Central memory CD8-positive, alpha-beta T cell (primary cell): ENCODE results near the gene TLK2.
"Not testable (repeated sequence)": the region's sequence is repeated elsewhere in the genome, so short reads cannot be mapped to it uniquely, and the experiment has no call there.

Source experiments
- ATAC-seq: fragments of 150-1000 bp; cut with Tn5 transposase; replicated peaks from 2 replicates; pipeline ENCODE4 v1.10.0; 2022; ENCODE audit warnings: mild to moderate bottlenecking, moderate FRiP score, moderate number of reproducible peaks; ENCODE audit not compliant: poor library complexity, severe bottlenecking; ENCODE audit errors: extremely low read depth
- DNase-seq, 2 donors: peaks; one replicate each; pipeline ENCODE4 v3.0.0; 2021; ENCODE audit warnings: low spot score in 2 of 2
- H3K27ac Mint-ChIP-seq: one replicate; pipeline ENCODE4 v1.8.0; 2022; ENCODE audit warnings: low read depth, mild to moderate bottlenecking, moderate library complexity, mixed read lengths
- H3K27me3 Mint-ChIP-seq: one replicate; pipeline ENCODE4 v1.8.0; 2022; ENCODE audit warnings: mixed read lengths
- H3K36me3 Mint-ChIP-seq: one replicate; pipeline ENCODE4 v1.8.0; 2022; ENCODE audit warnings: mild to moderate bottlenecking, moderate library complexity, mixed read lengths; ENCODE audit not compliant: insufficient read depth
- H3K4me1 Mint-ChIP-seq: one replicate; pipeline ENCODE4 v1.8.0; 2022; ENCODE audit warnings: mixed read lengths
- H3K4me3 Mint-ChIP-seq: one replicate; pipeline ENCODE4 v1.8.0; 2022; ENCODE audit warnings: mild to moderate bottlenecking, moderate library complexity, mixed read lengths
- H3K9me3 Mint-ChIP-seq: one replicate; pipeline ENCODE4 v1.8.0; 2022; ENCODE audit warnings: mixed read lengths

The TLK2 gene

GRCh38 chr17:62470666-62471379, 7.8 kb upstream of the TLK2 start:
- peak; percentile 23 to 26 for DNase-seq
- H3K9me3 Mint-ChIP-seq, H3K27me3 Mint-ChIP-seq, H3K27ac Mint-ChIP-seq, H3K4me3 Mint-ChIP-seq, H3K36me3 Mint-ChIP-seq, ATAC-seq, H3K4me1 Mint-ChIP-seq: not testable (repeated sequence)

GRCh38 chr17:62471380-62471880, 7.2 kb upstream of the TLK2 start:
- ATAC-seq, H3K4me3 Mint-ChIP-seq, H3K9me3 Mint-ChIP-seq, H3K27ac Mint-ChIP-seq, DNase-seq, H3K4me1 Mint-ChIP-seq, H3K36me3 Mint-ChIP-seq, H3K27me3 Mint-ChIP-seq: not testable (repeated sequence)

DNA sequence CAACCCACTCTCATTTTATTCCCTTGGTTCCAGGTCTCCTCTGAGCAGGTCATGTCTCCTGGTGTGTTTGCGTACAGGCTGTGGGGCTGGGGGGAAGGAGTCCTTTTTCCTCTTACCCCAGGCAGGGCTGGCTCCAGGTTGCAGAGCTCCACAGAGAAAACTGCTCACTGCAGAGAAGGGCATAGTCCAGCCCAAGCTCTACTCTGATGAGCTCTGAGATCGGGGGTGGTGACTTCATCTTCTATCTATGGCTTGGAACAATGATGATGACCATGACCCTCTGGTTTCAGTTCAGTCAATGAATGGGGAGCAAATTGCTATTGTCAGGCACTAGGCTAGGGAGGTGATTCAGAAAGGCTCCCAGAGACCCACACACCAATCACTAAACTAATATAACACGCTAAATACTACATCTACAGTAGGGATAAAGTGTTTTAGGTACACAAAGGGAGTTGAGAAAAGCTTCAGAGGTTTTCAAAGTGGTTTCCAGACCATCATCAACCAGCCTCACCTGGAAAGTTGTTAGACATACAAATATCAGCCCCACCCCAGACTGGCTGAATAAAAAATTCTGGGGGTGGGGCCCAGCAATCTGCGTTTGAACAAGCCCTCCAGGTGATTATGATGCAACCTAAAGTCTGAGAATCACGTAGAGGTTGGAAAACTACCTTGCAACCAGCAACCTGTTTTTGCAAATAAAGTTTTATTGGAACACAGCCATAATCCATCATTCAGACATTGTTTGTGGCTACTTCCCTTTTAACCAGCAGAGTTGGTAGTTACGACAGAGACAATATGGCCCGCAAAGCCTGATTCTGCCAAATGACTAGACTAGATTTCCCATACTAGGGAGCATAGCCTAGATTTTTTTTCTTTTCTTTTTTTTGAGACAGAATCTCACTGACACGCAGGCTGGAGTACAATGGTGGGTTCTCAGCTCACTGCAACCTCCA, 5.3 kb upstream of the TLK2 start:
- not testable (repeated sequence) for H3K27ac Mint-ChIP-seq, H3K4me3 Mint-ChIP-seq, H3K9me3 Mint-ChIP-seq, DNase-seq, H3K27me3 Mint-ChIP-seq, ATAC-seq, H3K36me3 Mint-ChIP-seq
- H3K4me1 Mint-ChIP-seq, result peaks cover 13% of the 10 kb centered on the region

GRCh38 chr17:62477111-62477510, 1.5 kb upstream of the TLK2 start:
- peak overlapping the region; percentile 77 for H3K4me3 Mint-ChIP-seq
- not testable (repeated sequence) for H3K9me3 Mint-ChIP-seq, DNase-seq, ATAC-seq, H3K27me3 Mint-ChIP-seq
- peaks cover 24% of the 10 kb centered on the region for H3K4me1 Mint-ChIP-seq
- peaks cover 21% of the 10 kb centered on the region for H3K36me3 Mint-ChIP-seq
- H3K27ac Mint-ChIP-seq, result peak overlapping the region; percentile 76

- peak; percentile 56 for ATAC-seq
- H3K9me3 Mint-ChIP-seq, H3K27me3 Mint-ChIP-seq: not testable (repeated sequence)
- peak overlapping the region; percentile 76 for H3K27ac Mint-ChIP-seq
- H3K36me3 Mint-ChIP-seq, result peaks cover 23% of the 10 kb centered on the region
- H3K4me1 Mint-ChIP-seq, result peaks cover 31% of the 10 kb centered on the region
- H3K4me3 Mint-ChIP-seq, result peak overlapping the region; percentile 77
- DNase-seq, result peak; percentile 15 to 20
These were observed 762 bp upstream of the TLK2 start for GRCh38 chr17:62477718-62478408.

DNA sequence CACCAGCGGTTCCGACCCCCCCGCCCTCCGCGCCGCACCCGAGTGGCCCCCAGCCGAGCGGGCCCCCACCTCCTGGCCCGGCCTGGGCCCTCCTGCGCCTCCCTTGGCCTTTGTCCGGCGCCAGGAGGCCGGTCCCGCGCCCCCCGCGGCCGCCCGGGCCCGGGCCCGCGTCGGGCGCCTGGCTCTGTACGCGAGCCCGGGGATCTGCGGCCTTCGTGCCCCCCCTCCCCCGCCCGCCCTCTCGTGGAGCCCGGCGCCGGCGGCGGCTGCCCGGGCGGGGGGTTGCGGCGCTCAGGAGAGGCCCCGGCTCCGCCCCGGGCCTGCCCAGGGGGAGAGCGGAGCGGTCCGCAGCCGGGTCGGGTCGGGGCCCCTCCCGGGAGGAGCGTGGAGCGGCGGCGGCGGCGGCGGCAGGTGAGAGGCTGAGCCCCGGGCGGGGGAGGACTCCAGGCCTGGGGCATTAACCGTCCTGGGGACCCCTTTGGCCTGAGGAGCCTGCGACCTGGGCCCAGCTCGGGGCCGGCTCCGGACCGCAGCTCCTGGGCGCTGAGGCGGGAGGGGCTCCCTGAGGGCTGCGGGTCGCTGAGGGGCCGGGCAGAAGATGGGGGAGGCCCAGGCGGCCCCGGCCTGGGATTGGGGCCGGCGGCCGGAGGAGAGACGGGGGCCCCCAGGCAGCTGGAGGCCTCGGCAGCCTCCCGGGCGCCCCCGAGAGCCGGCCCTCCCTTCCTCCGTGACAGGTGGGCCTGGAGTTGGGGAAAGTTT, 434 bp downstream of the TLK2 start:
- peak overlapping the region; percentile 84 for H3K4me3 Mint-ChIP-seq
- peak overlapping the region; percentile 93 for H3K27ac Mint-ChIP-seq
- peaks cover 32% of the 10 kb centered on the region for H3K36me3 Mint-ChIP-seq
- not testable (repeated sequence) for H3K27me3 Mint-ChIP-seq, H3K9me3 Mint-ChIP-seq
- ATAC-seq (peak; percentile 48), DNase-seq (peak; percentile 58)
- peaks cover 42% of the 10 kb centered on the region for H3K4me1 Mint-ChIP-seq

DNA sequence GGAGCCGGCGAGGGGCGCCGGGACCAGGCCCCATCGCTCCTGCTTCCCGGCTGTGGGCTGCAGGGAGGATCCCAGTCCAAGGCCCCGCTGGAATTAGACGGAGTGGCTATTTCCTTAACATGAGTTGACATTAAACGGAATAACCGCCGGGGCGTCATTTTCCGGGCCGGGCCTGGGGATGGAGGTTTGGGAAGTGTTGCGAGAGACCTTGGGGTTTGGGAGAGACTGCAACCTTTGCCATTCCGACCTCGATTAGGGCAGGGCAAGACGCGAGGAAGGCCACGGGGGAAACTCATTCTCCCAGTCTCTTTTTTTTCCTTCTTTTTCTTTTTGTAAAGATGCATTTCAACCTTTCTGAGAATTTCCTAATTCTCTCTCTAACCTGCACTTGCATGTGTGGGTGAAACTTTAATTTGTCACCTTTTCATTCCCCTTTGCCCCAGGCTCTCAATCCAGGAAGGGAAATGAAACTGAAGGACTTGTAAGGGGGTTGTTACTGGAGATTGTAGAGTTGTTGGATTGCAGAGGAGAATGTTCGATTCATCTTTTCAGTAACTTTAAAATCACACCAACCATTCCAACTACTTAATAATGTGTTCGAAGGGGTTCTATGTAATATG, 1.1 kb downstream of the TLK2 start:
- not testable (repeated sequence) for H3K9me3 Mint-ChIP-seq, H3K27me3 Mint-ChIP-seq, ATAC-seq
- Mint-ChIP-seq H3K36me3 (peaks cover 38% of the 10 kb centered on the region), H3K4me3 (peak overlapping the region; percentile 84), H3K4me1 (peaks cover 42% of the 10 kb centered on the region), H3K27ac (peak overlapping the region; percentile 93)
- DNase-seq, result peak in 1 of 2 donors; percentile 19

DNA sequence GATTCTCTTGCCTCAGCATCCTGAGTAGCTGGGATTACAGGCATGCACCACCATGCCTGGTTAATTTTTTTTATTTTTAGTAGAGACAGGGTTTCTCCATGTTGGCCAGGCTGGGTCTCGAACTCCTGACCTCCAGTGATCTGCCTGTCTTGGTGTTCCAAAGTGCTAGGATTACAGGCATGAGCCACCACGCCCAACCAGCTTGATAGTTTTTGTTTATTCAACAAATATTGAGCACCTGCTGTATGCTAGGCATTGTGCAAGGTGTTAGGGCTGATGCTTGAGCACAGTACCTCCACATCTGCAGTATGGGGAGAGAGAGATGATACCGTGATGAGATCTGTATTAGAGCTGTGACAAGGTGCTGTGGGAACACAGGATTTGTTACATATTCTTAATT, 3.9 kb downstream of the TLK2 start:
- H3K27me3 Mint-ChIP-seq, ATAC-seq, DNase-seq, H3K9me3 Mint-ChIP-seq, H3K27ac Mint-ChIP-seq, H3K4me3 Mint-ChIP-seq: not testable (repeated sequence)
- H3K4me1 Mint-ChIP-seq, result peaks cover 43% of the 10 kb centered on the region
- peaks cover 48% of the 10 kb centered on the region for H3K36me3 Mint-ChIP-seq

DNA sequence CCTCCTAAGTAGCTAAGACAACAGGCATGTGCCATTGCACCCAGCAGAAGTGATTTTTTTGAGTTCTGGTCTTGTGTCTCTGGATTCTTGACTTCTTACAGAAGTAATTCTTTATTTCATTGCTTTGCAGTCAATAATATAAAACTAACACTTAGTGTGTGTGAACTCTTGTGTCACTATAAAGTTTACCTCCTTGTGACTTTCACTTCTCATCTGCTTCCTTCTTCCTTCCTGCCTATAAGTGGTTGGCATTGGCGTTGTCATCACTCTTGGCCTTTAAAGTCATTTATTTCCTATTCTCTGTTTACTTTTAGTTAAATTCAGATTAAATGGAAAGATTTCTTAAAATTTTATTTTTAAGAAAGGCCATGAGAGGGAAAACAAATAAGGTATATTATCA, 12.4 kb downstream of the TLK2 start:
- DNase-seq, H3K9me3 Mint-ChIP-seq, H3K4me3 Mint-ChIP-seq, ATAC-seq, H3K27ac Mint-ChIP-seq, H3K27me3 Mint-ChIP-seq: not testable (repeated sequence)
- Mint-ChIP-seq H3K36me3 (peaks cover 35% of the 10 kb centered on the region), H3K4me1 (peaks cover 26% of the 10 kb centered on the region)

DNA sequence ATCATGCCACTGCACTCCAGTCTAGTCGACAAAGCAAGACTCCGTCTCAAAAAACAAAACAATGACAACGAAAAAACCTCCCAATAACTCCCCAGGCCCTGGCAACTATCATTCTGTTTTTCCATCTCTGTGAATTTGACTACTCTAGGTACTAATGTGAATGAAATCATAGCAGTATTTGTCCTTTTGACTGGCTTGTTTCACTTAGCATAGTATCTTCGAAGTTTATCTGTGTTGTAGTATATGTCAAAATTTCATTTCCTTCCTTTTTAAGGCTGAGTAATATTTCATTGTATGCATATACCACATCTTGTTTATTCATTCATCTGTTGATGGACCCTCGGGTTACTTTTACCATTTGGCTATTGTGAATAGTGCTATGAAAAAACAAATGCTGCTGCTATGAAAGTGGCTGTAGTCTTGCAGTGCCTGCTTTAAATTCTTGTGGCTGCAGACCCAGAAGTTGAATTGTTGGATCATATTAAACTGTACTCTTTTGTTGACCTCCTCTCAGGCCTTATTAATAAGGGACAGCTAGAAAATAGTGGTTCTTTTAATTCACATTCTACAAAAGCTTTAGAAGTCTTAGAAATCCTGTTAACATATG, 14.5 kb downstream of the TLK2 start:
- H3K4me3 Mint-ChIP-seq, DNase-seq, H3K27ac Mint-ChIP-seq, H3K9me3 Mint-ChIP-seq, H3K27me3 Mint-ChIP-seq, ATAC-seq: not testable (repeated sequence)
- H3K4me1 Mint-ChIP-seq, result peaks cover 23% of the 10 kb centered on the region
- H3K36me3 Mint-ChIP-seq, result peaks cover 23% of the 10 kb centered on the region

- not testable (repeated sequence) for H3K27me3 Mint-ChIP-seq, H3K9me3 Mint-ChIP-seq, DNase-seq, H3K27ac Mint-ChIP-seq, H3K4me3 Mint-ChIP-seq, ATAC-seq
- Mint-ChIP-seq H3K4me1 (peaks cover 23% of the 10 kb centered on the region), H3K36me3 (peaks cover 22% of the 10 kb centered on the region)
These were observed 15.4 kb downstream of the TLK2 start for GRCh38 chr17:62494073-62494472.
